ENCODE measurements around the gene SORCS2.

- TF ChIP-seq POLR2A (IDR thresholded peaks at IDR 0.05; ENCODE audit: low read length) (no peak), GATA1 (IDR thresholded peaks at IDR 0.05; ENCODE audit: low read depth, low read length) (no peak)
These were observed 75.5 kb downstream of the SORCS2 start for GRCh38 chr4:7267829-7268228.
